Breast epithelium (tissue), 3 donors: Measurements from ENCODE around the gene RNF8.

ENCODE experiments used
- CTCF ChIP-seq, 3 donors: fragments of 450-650 bp; IDR thresholded peaks; one replicate each; pipeline ENCODE4 v1.5.1; 2016 to 2017; ENCODE audit warnings: antibody characterized with exemption in 3 of 3, mild to moderate bottlenecking in 3 of 3, moderate library complexity in 3 of 3
- POLR2A ChIP-seq: fragments of 450-650 bp; IDR thresholded peaks from one replicate; pipeline ENCODE4 v1.6.1; 2016; ENCODE audit warnings: antibody characterized with exemption, mild to moderate bottlenecking, moderate library complexity

- TF ChIP-seq POLR2A (no peak), CTCF (IDR thresholded peaks at IDR 0.05) (no peak)
Measured at GRCh38 chr6:37321516-37322415, 32.0 kb upstream of the RNF8 start.
